Measurements from ENCODE around the gene MTMR3. TPM values are rescaled to one million over a fixed set of nuclear protein-coding genes. Genes with fewer than 3 reads are reported as not detected.
A peak's percentile ranks its signal among the peaks of the same experiment; 100 is the strongest.

MTMR3 gene
- total RNA-seq, 6 experiments from 2014 or later = 14.5 to 19.2 (median 18.2) TPM

- Histone ChIP-seq H3K4me3 (no peak overlapping the region), H3K27me3 (no peaks in the 10 kb centered on the region), H3K4me1 (peaks cover 0 to 27% (median 1%) of the 10 kb centered on the region in 4 donors), H3K27ac (peak overlapping the region in 1 of 3 donors; percentile 78), H3K9me3 (no peaks in the 10 kb centered on the region), H3K36me3 (no peaks in the 10 kb centered on the region)
- ATAC-seq = peak in 2 of 4 donors; percentile 60 to 78
- 16% methylated on average over 2 of the region's 2 CpGs for WGBS (ENCODE audit: insufficient coverage, low coverage, low lambda C conversion rate, missing lambda C conversion rate)
- TF ChIP-seq POLR2A (IDR thresholded peaks at IDR 0.05) = no peak
- no peak for TF ChIP-seq CTCF (IDR thresholded peaks at IDR 0.05)
- intact Hi-C loops (cut with DNase I) = no loop called here
- DNase-seq = no peak
These were observed 165.7 kb downstream of the MTMR3 start for GRCh38 chr22:30048681-30049080.

- ATAC-seq = no peak
These were observed 171.2 kb downstream of the MTMR3 start for GRCh38 chr22:30054067-30054763.

GRCh38 chr22:30054764-30055069, 171.7 kb downstream of the MTMR3 start:
- Histone ChIP-seq H3K36me3 (no peaks in the 10 kb centered on the region), H3K4me1 (no peaks in the 10 kb centered on the region), H3K27me3 (no peaks in the 10 kb centered on the region), H3K9me3 (peaks cover 0 to 8% (median 0%) of the 10 kb centered on the region in 4 donors), H3K4me3 (no peak overlapping the region), H3K27ac (no peak overlapping the region)
- intact Hi-C loops (cut with DNase I) = no loop called here
- ATAC-seq (no peak), DNase-seq (no peak)
- TF ChIP-seq POLR2A (IDR thresholded peaks at IDR 0.05) (no peak), CTCF (IDR thresholded peaks at IDR 0.05) (no peak)

More at GRCh38 chr22:30054067-30054763, 171.2 kb downstream of the MTMR3 start:
- intact Hi-C loops (cut with DNase I) = no loop called here
- 89% methylated on average over 10 of the region's 10 CpGs for WGBS (ENCODE audit: insufficient coverage, low coverage, low lambda C conversion rate, missing lambda C conversion rate)
- Histone ChIP-seq H3K27me3 (no peaks in the 10 kb centered on the region), H3K36me3 (no peaks in the 10 kb centered on the region), H3K9me3 (peaks cover 0 to 8% (median 0%) of the 10 kb centered on the region in 4 donors), H3K4me3 (no peak overlapping the region), H3K4me1 (peaks cover 0 to under 1% (median 0%) of the 10 kb centered on the region in 4 donors), H3K27ac (no peak overlapping the region)
- TF ChIP-seq POLR2A (IDR thresholded peaks at IDR 0.05) = no peak
- no peak for TF ChIP-seq CTCF (IDR thresholded peaks at IDR 0.05)
- DNase-seq = no peak

- ATAC-seq (no peak), DNase-seq (no peak)
- 100% methylated on average over 1 of the region's 1 CpG for WGBS (ENCODE audit: insufficient coverage, low coverage, low lambda C conversion rate, missing lambda C conversion rate)
- no peaks in the 10 kb centered on the region for H3K36me3 ChIP-seq
- no peak overlapping the region for H3K4me3 ChIP-seq
- intact Hi-C loops (cut with DNase I) = no loop called here
- peaks cover 0 to 8% (median 0%) of the 10 kb centered on the region in 4 donors for H3K9me3 ChIP-seq
- TF ChIP-seq POLR2A (IDR thresholded peaks at IDR 0.05) (no peak), CTCF (IDR thresholded peaks at IDR 0.05) (no peak)
- H3K27me3 ChIP-seq = no peaks in the 10 kb centered on the region
- no peaks in the 10 kb centered on the region for H3K4me1 ChIP-seq
- H3K27ac ChIP-seq = no peak overlapping the region
These were observed 173.0 kb downstream of the MTMR3 start for GRCh38 chr22:30056015-30056414.

Data from right lobe of liver (tissue), 6 donors.